ENCODE measurements around the gene ZNF541. TPM values are rescaled to one million over a fixed set of nuclear protein-coding genes. Genes with fewer than 3 reads are reported as not detected.

The ZNF541 gene
- total RNA-seq, 1 experiment from 2014 or later = 0.07 TPM

DNA sequence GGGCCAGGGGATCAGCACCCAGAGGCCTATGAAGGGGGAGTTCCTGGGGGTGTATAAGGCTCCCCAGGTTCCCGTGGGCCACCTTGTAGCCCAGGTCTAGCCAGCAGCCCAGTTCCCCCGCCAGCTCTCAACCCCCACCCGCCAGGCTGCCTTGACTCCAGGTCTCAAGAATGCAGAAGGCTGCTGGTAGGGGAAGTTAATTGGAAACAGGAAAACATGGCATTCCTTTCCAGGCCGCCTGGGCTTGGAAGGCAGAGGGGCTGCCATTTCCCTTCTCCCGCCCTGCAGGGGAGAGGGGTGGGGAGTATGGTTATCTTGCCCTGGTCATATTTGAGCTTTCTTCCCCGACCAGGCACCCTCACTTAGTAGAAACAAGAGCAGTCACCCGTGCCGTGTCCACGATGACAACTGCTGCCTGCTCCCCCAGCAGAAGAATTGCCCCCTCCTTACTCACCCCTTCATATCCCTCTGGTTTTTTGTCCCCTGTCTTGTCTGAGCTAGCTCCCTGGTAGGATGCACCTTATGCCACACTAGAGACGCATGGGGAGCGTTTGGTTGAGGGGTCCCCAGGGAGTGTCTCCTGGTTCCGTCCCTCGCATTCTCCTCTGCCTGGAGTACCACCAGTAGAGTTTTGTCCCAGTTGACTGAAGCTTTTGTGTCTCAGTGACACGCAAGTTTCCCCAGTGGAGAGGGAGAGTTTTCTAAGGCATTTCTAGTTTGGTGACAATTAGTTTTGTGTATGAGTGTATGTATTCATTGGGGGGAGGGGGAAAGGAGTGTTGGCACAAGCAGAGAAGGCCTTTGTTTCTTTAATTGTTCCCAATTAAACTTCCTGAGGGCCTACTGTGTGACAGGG, 40.4 kb upstream of the ZNF541 start:
- peak; percentile 80 for DNase-seq (ENCODE audit: low spot score)
- Mint-ChIP-seq H3K9me3 (no peaks in the 10 kb centered on the region; the same call in 1 of the 2 replicates), H3K4me3 (peak overlapping the region; percentile 35), H3K4me1 (peaks cover 57% of the 10 kb centered on the region), H3K27ac (peak overlapping the region; percentile 97), H3K36me3 (peaks cover 7% of the 10 kb centered on the region), H3K27me3 (ENCODE audit: low read depth) (no peaks in the 10 kb centered on the region; the same call in 1 of the 2 replicates)
- POLR2A ChIA-PET = interaction anchor here (0.6 to 4.3 kb wide), 4 partner anchors 10 to 54 kb away, joined by 3 to 31 read pairs (median 5); no protein-coding TSS in a partner anchor
- ATAC-seq = peak; percentile 62
- CTCF ChIA-PET = interaction anchor here (0.6 to 1.5 kb wide), 9 partner anchors 13 to 264 kb away, joined by 3 to 5 read pairs (median 4); partner anchors contain the start of gene DHX34
- no peak for TF ChIP-seq ZNF263 (CRISPR knock-in tag; IDR thresholded peaks at IDR 0.05; ENCODE audit: low read depth)
- TF ChIP-seq, protein P1, sequence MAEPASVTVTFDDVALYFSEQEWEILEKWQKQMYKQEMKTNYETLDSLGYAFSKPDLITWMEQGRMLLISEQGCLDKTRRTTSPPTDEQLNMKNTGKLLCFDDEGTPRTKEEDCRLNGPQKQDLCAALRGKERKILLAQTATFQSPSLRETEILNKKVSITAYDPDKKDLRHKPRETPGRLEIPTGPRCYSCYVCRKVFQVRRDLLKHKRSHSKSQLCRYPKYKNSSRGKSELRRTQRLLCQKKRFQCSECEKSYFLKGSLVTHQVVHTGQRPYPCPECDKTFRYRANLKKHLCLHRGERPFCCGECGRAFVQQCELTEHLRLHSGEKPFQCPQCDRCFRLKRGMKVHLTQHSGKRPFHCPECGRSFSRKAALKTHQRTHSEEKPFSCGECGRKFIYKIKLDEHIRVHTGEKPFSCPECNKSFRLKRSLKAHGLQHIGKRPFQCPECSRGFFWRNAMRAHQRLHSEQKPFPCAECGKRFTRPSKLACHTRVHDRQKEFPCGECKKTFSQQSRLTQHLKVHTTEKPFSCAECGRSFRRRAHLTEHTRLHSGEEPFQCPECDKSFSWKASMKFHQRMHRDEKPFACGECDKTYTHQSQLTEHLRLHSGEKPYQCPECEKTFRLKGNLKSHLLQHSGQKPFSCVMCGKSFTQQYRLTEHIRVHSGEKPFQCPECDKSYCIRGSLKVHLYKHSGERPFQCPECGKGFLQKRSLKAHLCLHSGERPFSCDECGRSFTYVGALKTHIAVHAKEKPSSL (CRISPR knock-in tag; conservative IDR thresholded peaks at IDR 0.05) = no peak
- 0 out of 2 replicates have a peak, but pooled peaks have one; percentile 40 for TF ChIP-seq PRRX2 (CRISPR knock-in tag; IDR thresholded peaks at IDR 0.05)
- TF ChIP-seq, protein P2, sequence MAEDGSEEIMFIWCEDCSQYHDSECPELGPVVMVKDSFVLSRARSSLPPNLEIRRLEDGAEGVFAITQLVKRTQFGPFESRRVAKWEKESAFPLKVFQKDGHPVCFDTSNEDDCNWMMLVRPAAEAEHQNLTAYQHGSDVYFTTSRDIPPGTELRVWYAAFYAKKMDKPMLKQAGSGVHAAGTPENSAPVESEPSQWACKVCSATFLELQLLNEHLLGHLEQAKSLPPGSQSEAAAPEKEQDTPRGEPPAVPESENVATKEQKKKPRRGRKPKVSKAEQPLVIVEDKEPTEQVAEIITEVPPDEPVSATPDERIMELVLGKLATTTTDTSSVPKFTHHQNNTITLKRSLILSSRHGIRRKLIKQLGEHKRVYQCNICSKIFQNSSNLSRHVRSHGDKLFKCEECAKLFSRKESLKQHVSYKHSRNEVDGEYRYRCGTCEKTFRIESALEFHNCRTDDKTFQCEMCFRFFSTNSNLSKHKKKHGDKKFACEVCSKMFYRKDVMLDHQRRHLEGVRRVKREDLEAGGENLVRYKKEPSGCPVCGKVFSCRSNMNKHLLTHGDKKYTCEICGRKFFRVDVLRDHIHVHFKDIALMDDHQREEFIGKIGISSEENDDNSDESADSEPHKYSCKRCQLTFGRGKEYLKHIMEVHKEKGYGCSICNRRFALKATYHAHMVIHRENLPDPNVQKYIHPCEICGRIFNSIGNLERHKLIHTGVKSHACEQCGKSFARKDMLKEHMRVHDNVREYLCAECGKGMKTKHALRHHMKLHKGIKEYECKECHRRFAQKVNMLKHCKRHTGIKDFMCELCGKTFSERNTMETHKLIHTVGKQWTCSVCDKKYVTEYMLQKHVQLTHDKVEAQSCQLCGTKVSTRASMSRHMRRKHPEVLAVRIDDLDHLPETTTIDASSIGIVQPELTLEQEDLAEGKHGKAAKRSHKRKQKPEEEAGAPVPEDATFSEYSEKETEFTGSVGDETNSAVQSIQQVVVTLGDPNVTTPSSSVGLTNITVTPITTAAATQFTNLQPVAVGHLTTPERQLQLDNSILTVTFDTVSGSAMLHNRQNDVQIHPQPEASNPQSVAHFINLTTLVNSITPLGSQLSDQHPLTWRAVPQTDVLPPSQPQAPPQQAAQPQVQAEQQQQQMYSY (CRISPR knock-in tag; IDR thresholded peaks at IDR 0.05) = peak; percentile 90
- TF ChIP-seq CBFB (CRISPR knock-in tag; IDR thresholded peaks at IDR 0.05; ENCODE audit: low read depth) = no peak
- TF ChIP-seq HMGA2 (CRISPR knock-in tag; IDR thresholded peaks at IDR 0.05) = no peak
- TF ChIP-seq, protein P3, sequence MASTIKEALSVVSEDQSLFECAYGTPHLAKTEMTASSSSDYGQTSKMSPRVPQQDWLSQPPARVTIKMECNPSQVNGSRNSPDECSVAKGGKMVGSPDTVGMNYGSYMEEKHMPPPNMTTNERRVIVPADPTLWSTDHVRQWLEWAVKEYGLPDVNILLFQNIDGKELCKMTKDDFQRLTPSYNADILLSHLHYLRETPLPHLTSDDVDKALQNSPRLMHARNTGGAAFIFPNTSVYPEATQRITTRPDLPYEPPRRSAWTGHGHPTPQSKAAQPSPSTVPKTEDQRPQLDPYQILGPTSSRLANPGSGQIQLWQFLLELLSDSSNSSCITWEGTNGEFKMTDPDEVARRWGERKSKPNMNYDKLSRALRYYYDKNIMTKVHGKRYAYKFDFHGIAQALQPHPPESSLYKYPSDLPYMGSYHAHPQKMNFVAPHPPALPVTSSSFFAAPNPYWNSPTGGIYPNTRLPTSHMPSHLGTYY (CRISPR knock-in tag; IDR thresholded peaks at IDR 0.05) = no peak
- TF ChIP-seq, protein P4, sequence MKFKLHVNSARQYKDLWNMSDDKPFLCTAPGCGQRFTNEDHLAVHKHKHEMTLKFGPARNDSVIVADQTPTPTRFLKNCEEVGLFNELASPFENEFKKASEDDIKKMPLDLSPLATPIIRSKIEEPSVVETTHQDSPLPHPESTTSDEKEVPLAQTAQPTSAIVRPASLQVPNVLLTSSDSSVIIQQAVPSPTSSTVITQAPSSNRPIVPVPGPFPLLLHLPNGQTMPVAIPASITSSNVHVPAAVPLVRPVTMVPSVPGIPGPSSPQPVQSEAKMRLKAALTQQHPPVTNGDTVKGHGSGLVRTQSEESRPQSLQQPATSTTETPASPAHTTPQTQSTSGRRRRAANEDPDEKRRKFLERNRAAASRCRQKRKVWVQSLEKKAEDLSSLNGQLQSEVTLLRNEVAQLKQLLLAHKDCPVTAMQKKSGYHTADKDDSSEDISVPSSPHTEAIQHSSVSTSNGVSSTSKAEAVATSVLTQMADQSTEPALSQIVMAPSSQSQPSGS (CRISPR knock-in tag; IDR thresholded peaks at IDR 0.05; ENCODE audit: borderline replicate concordance, low read depth) = no peak
- peak; percentile 34; the same call in 1 of the 2 replicates for TF ChIP-seq TEAD1 (CRISPR knock-in tag; IDR thresholded peaks at IDR 0.05)
- TF ChIP-seq KAT7 (CRISPR knock-in tag; IDR thresholded peaks at IDR 0.05; ENCODE audit: borderline replicate concordance) = no peak
- no peak for TF ChIP-seq SMAD4 (CRISPR knock-in tag; IDR thresholded peaks at IDR 0.05)
- no peak for TF ChIP-seq ZNF138 (CRISPR knock-in tag; conservative IDR thresholded peaks at IDR 0.05)
- TF ChIP-seq CREB1 (CRISPR knock-in tag; IDR thresholded peaks at IDR 0.05) = no peak
- TF ChIP-seq, protein P5, sequence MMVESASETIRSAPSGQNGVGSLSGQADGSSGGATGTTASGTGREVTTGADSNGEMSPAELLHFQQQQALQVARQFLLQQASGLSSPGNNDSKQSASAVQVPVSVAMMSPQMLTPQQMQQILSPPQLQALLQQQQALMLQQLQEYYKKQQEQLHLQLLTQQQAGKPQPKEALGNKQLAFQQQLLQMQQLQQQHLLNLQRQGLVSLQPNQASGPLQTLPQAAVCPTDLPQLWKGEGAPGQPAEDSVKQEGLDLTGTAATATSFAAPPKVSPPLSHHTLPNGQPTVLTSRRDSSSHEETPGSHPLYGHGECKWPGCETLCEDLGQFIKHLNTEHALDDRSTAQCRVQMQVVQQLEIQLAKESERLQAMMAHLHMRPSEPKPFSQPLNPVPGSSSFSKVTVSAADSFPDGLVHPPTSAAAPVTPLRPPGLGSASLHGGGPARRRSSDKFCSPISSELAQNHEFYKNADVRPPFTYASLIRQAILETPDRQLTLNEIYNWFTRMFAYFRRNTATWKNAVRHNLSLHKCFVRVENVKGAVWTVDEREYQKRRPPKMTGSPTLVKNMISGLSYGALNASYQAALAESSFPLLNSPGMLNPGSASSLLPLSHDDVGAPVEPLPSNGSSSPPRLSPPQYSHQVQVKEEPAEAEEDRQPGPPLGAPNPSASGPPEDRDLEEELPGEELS (CRISPR knock-in tag; IDR thresholded peaks at IDR 0.05) = no peak
- no peak for TF ChIP-seq JUN (CRISPR knock-in tag; IDR thresholded peaks at IDR 0.05)
- TF ChIP-seq, protein P6, sequence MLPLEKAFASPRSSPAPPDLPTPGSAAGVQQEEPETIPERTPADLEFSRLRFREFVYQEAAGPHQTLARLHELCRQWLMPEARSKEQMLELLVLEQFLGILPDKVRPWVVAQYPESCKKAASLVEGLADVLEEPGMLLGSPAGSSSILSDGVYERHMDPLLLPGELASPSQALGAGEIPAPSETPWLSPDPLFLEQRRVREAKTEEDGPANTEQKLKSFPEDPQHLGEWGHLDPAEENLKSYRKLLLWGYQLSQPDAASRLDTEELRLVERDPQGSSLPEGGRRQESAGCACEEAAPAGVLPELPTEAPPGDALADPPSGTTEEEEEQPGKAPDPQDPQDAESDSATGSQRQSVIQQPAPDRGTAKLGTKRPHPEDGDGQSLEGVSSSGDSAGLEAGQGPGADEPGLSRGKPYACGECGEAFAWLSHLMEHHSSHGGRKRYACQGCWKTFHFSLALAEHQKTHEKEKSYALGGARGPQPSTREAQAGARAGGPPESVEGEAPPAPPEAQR (CRISPR knock-in tag; IDR thresholded peaks at IDR 0.05) = no peak
- no peak; the same call in 1 of the 2 replicates for TF ChIP-seq ETV6 (CRISPR knock-in tag; IDR thresholded peaks at IDR 0.05)
- TF ChIP-seq, protein P7, sequence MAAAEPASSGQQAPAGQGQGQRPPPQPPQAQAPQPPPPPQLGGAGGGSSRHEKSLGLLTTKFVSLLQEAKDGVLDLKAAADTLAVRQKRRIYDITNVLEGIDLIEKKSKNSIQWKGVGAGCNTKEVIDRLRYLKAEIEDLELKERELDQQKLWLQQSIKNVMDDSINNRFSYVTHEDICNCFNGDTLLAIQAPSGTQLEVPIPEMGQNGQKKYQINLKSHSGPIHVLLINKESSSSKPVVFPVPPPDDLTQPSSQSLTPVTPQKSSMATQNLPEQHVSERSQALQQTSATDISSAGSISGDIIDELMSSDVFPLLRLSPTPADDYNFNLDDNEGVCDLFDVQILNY (CRISPR knock-in tag; IDR thresholded peaks at IDR 0.05) = no peak
- no peak for TF ChIP-seq ELF4 (CRISPR knock-in tag; IDR thresholded peaks at IDR 0.05; ENCODE audit: low read depth)
- TF ChIP-seq FOXK1 (CRISPR knock-in tag; IDR thresholded peaks at IDR 0.05) = peak; percentile 47; the same call in 1 of the 2 replicates
